Hepatocyte (in vitro differentiated cells): Measurements from ENCODE around the gene PGP. TPM values are rescaled to one million over a fixed set of nuclear protein-coding genes. Genes with fewer than 3 reads are reported as not detected.

Source experiments
- DNase-seq: peaks from one replicate; pipeline ENCODE4 v3.0.0-alpha.2; 2016; ENCODE audit warnings: low spot score
- H2AFZ ChIP-seq: fragments of 200-600 bp; sonication (generic); 2 replicates; pipeline ENCODE4 v1.6.0; 2016; ENCODE audit warnings: antibody characterized with exemption, mild to moderate bottlenecking
- H3K27ac ChIP-seq: fragments of 200-600 bp; sonication (generic); 2 replicates; pipeline ENCODE4 v1.5.1; 2016; ENCODE audit warnings: mild to moderate bottlenecking
- H3K27me3 ChIP-seq: fragments of 200-600 bp; sonication (generic); 2 replicates; pipeline ENCODE4 v1.6.1; 2016
- H3K36me3 ChIP-seq: fragments of 200-600 bp; sonication (generic); replicated peaks from 2 replicates; pipeline ENCODE4 v1.5.1; 2016; ENCODE audit warnings: low read depth; ENCODE audit not compliant: insufficient read depth
- H3K4me1 ChIP-seq: fragments of 200-600 bp; sonication (generic); 2 replicates; pipeline ENCODE4 v1.5.1; 2016; ENCODE audit warnings: mild to moderate bottlenecking, moderate library complexity; ENCODE audit not compliant: insufficient read depth
- H3K4me2 ChIP-seq: fragments of 200-600 bp; sonication (generic); 2 replicates; pipeline ENCODE4 v1.6.0; 2016
- H3K4me3 ChIP-seq: fragments of 200-600 bp; sonication (generic); 2 replicates; pipeline ENCODE4 v1.5.1; 2016; ENCODE audit warnings: mild to moderate bottlenecking
- H3K79me2 ChIP-seq: fragments of 200-600 bp; sonication (generic); 2 replicates; pipeline ENCODE4 v1.6.0; 2017; ENCODE audit warnings: mild to moderate bottlenecking
- H3K9me2 ChIP-seq: fragments of 200-600 bp; sonication (generic); replicated peaks from 2 replicates; pipeline ENCODE4 v1.6.0; 2017; ENCODE audit warnings: mild to moderate bottlenecking; ENCODE audit not compliant: insufficient read depth
- H3K9me3 ChIP-seq: fragments of 200-600 bp; sonication (generic); 2 replicates; pipeline ENCODE4 v1.5.1; 2016; ENCODE audit warnings: low read depth, mild to moderate bottlenecking
- H4K20me1 ChIP-seq: fragments of 200-600 bp; sonication (generic); 2 replicates; pipeline ENCODE4 v1.6.0; 2016; ENCODE audit warnings: mild to moderate bottlenecking; ENCODE audit not compliant: insufficient read depth, poor library complexity, severe bottlenecking
- CTCF ChIP-seq: fragments of 200-600 bp; sonication (generic); IDR thresholded peaks from 2 replicates; pipeline ENCODE4 v1.5.1; 2016; ENCODE audit warnings: antibody characterized with exemption, mild to moderate bottlenecking; ENCODE audit not compliant: poor library complexity
- EZH2 ChIP-seq: fragments of 200-600 bp; sonication (generic); IDR thresholded peaks from 2 replicates; pipeline ENCODE4 v1.6.1; 2016; ENCODE audit warnings: antibody characterized with exemption, mild to moderate bottlenecking, borderline replicate concordance
- EZH2phosphoT487 ChIP-seq: fragments of 200-600 bp; sonication (generic); IDR thresholded peaks from one replicate; pipeline ENCODE4 v1.6.1; 2018; ENCODE audit warnings: antibody characterized with exemption, mild to moderate bottlenecking, low read depth, moderate library complexity; ENCODE audit not compliant: unreplicated experiment, severe bottlenecking
- WGBS: methylation state at CpG from one replicate; pipeline ENCODE4 v1.1.6; 2016; ENCODE audit warnings: low lambda C conversion rate; ENCODE audit errors: missing lambda C conversion rate; 5-methylcytosine and 5-hydroxymethylcytosine counted together
- polyA plus RNA-seq: library from polyadenylated mRNA; unstranded; fragments of >200 nt; fragmentation: Nextera tagmentation; extraction: Ambion mirVana; gene quantifications from 2 replicates; pipeline ENCODE4 v1.2.1, GENCODE V29; 2016
- total RNA-seq: library from RNA; depleted of rRNA; stranded (reverse); fragments of >200 nt; gene quantifications from 2 replicates; pipeline ENCODE4 v1.2.3, GENCODE V29; 2014

The PGP gene
- total and polyA plus RNA-seq, 2 experiments from 2014 or later: 20.6 to 38.0 TPM

DNA sequence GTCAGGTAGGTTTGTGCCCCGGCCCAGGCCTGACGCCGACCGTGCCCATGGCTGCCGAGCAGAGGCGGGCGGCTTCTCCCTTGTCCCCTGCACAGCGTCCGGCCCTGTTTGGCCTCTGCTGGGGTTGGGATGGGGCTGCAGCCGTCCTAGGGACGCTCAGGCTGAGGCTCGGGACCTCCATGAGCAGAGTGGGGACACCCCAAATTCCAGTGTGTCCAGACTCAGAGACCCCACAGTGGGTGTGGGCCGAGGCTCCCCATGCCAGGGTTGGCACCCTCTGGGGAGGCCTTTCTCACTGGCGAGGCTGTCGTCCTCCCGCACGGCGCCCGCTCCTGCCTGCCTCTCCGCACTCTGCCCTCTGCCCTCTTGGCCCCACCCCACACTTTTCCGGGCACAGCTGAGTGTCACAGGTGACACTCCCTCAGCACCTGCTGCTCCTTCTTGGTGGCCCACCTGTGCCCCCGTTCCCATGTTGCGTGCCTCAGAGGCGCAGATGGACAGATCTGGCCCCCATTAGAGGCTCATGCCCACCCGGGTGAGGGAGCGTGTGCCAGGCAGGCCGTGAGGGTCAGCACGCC, 43.0 kb downstream of the PGP start:
- Histone ChIP-seq H3K9me2 (no peaks in the 10 kb centered on the region), H3K4me2 (no peak overlapping the region), H3K27me3 (no peaks in the 10 kb centered on the region), H3K4me3 (no peak overlapping the region), H3K36me3 (no peaks in the 10 kb centered on the region), H2AFZ (no peak overlapping the region), H3K4me1 (no peaks in the 10 kb centered on the region), H3K9me3 (no peaks in the 10 kb centered on the region), H3K79me2 (no peaks in the 10 kb centered on the region), H3K27ac (no peak overlapping the region), H4K20me1 (no peaks in the 10 kb centered on the region)
- TF ChIP-seq EZH2: no peak
- TF ChIP-seq EZH2phosphoT487: no peak
- no peak for TF ChIP-seq CTCF
- DNase-seq: no peak
- WGBS: 97% methylated on average over 27 of the region's 28 CpGs

DNA sequence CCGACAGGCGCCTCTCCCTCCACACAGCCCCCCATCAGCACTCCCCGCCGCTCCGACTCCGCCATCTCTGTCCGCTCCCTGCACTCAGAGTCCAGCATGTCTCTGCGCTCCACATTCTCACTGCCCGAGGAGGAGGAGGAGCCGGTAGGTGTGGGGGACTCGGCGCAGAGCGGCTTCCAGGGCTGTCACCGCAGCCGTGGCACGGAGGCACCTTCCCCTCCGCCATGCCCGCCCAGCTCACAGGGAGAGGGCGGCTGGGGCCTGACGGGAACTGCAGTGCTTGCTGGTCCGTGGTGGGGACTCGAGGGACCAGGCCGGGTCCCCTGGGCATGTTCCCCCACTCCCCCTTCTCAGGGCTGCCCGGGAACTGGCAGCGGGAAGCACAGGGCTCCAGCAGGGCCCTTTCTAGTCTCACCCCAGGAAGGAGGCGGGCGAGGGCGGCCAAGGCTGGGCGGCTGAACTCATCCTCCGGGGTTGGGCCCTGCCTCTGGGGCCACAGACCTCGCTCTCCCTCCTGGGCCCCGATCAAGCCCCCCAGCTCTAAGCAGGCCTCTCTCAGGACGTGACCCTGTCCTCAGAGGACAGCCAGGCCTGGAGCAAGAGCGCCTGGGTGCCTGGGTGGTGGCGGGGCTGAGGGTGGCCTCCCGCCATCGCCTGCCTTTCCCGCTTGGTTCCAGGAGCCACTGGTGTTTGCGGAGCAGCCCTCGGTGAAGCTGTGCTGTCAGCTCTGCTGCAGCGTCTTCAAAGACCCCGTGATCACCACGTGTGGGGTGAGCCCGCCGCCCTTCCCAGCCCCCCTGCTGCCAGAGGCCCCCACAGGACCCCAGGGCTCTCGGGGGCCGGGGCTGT, 43.8 kb downstream of the PGP start:
- H4K20me1 ChIP-seq: no peaks in the 10 kb centered on the region
- no peak overlapping the region for H2AFZ ChIP-seq
- no peaks in the 10 kb centered on the region for H3K9me3 ChIP-seq
- no peak overlapping the region for H3K27ac ChIP-seq
- TF ChIP-seq EZH2: no peak
- no peak for TF ChIP-seq CTCF
- no peak for TF ChIP-seq EZH2phosphoT487
- no peaks in the 10 kb centered on the region for H3K79me2 ChIP-seq
- no peaks in the 10 kb centered on the region for H3K9me2 ChIP-seq
- no peak for DNase-seq
- no peaks in the 10 kb centered on the region for H3K36me3 ChIP-seq
- 98% methylated on average over 32 of the region's 47 CpGs for whole genome bisulfite sequencing
- no peak overlapping the region for H3K4me2 ChIP-seq
- no peak overlapping the region for H3K4me3 ChIP-seq
- no peaks in the 10 kb centered on the region for H3K4me1 ChIP-seq
- no peaks in the 10 kb centered on the region for H3K27me3 ChIP-seq

DNA sequence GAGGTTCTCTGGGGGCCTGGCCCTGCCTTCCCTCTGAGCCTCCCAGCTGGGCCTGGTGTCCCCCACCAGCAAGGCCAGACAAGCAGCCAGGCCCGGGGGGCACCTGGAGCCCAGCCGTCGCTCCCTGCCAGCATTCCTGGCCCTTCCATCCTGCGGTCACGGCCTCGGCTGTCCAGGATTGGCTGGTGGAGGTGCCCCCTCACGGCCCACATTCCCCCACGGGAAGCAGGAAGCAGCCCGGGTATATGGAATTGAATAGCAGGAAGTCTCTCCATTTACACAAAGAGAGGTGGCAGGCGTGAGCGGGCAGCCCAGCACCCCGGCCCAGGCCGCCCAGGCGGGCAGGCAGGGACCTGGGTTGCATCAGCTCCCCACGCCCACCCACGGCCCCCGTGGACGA, 44.6 kb downstream of the PGP start:
- no peaks in the 10 kb centered on the region for H4K20me1 ChIP-seq
- H3K36me3 ChIP-seq: no peaks in the 10 kb centered on the region
- H2AFZ ChIP-seq: no peak overlapping the region
- H3K27me3 ChIP-seq: no peaks in the 10 kb centered on the region
- H3K4me2 ChIP-seq: no peak overlapping the region
- no peak overlapping the region for H3K27ac ChIP-seq
- no peaks in the 10 kb centered on the region for H3K9me2 ChIP-seq
- no peak overlapping the region for H3K4me3 ChIP-seq
- no peaks in the 10 kb centered on the region for H3K79me2 ChIP-seq
- H3K4me1 ChIP-seq: no peaks in the 10 kb centered on the region
- no peaks in the 10 kb centered on the region for H3K9me3 ChIP-seq
- no peak for TF ChIP-seq CTCF
- no peak for TF ChIP-seq EZH2
- no peak for TF ChIP-seq EZH2phosphoT487
- WGBS: 95% methylated on average over 18 of the region's 18 CpGs
- DNase-seq: no peak
